Panc1 (cell line): ENCODE results near the gene RABGAP1L. TPM values are rescaled to one million over a fixed set of nuclear protein-coding genes. Genes with fewer than 3 reads are reported as not detected.

Experiments used
- ATAC-seq: fragments of 200-7000 bp; cut with Tn5 transposase; 2 replicates; pipeline ENCODE4 v1.9.1; 2020; ENCODE audit warnings: mild to moderate bottlenecking, moderate library complexity
- BruUV-seq: library from RNA; stranded (reverse); fragments of 400-500 nt; replicated peaks from 2 replicates; lab custom pipeline; 2021; lab: Mats Ljungman, UMichigan
- CTCF ChIA-PET: fragments of 300-600 bp; sonication (Branson Sonifier 250); formaldehyde crosslinking; loops from one replicate; lab custom pipeline; 2022; ENCODE audit warnings: antibody characterized with exemption; lab: Charles Lee
- POLR2A ChIA-PET: fragments of 300-600 bp; sonication (Branson Sonifier 250); formaldehyde crosslinking; loops from one replicate; lab custom pipeline; 2022; ENCODE audit warnings: antibody characterized with exemption; lab: Charles Lee
- DNase-seq: peaks from one replicate; pipeline ENCODE4 v3.0.0-alpha.2; 2010; ENCODE audit warnings: low read depth, low spot score
- H3K27ac ChIP-seq: 2 replicates; pipeline ENCODE4 v1.5.1; 2011; ENCODE audit warnings: mild to moderate bottlenecking, low read length, inconsistent platforms
- H3K27me3 ChIP-seq: fragments of 200-500 bp; sonication (Bioruptor generic); 2 replicates; pipeline ENCODE4 v1.6.0; 2014; ENCODE audit warnings: low read length, inconsistent platforms; ENCODE audit not compliant: control insufficient read depth, insufficient read depth
- H3K36me3 ChIP-seq: fragments of 200-500 bp; sonication (Bioruptor generic); 2 replicates; pipeline ENCODE4 v1.5.1; 2014; ENCODE audit warnings: inconsistent platforms, mild to moderate bottlenecking, low read length, moderate library complexity; ENCODE audit not compliant: control insufficient read depth, insufficient read depth
- H3K4me1 ChIP-seq: 2 replicates; pipeline ENCODE4 v1.5.1; 2011; ENCODE audit warnings: inconsistent platforms, mild to moderate bottlenecking, low read length, moderate library complexity; ENCODE audit not compliant: control insufficient read depth, insufficient read depth
- H3K4me3 ChIP-seq, 2 experiments: 2 replicates each; pipeline ENCODE4 v1.5.1; 2011 to 2012; ENCODE audit warnings: low read depth in 2 of 2, low read length in 2 of 2, mild to moderate bottlenecking in 2 of 2, inconsistent platforms in 1 of 2, moderate library complexity in 1 of 2
- H3K9me3 ChIP-seq: fragments of 200-500 bp; sonication (Bioruptor generic); 2 replicates; pipeline ENCODE4 v1.5.1; 2014; ENCODE audit warnings: low read depth, mild to moderate bottlenecking, inconsistent platforms, low read length, moderate library complexity; ENCODE audit not compliant: control insufficient read depth, insufficient read depth
- CTCF ChIP-seq: fragments of 450-650 bp; IDR thresholded peaks from 2 replicates; pipeline ENCODE4 v1.5.1; 2017; ENCODE audit warnings: mild to moderate bottlenecking
- POLR2AphosphoS5 ChIP-seq: IDR thresholded peaks from 2 replicates; pipeline ENCODE4 v1.6.1; 2012; ENCODE audit warnings: mild to moderate bottlenecking, low read depth, low read length, moderate library complexity
- REST ChIP-seq, 2 experiments: IDR thresholded peaks; 2 replicates each; pipeline ENCODE4 v1.6.1; 2011 to 2012; ENCODE audit warnings: low read depth in 2 of 2, control low read depth in 1 of 2, low read length in 1 of 2, mild to moderate bottlenecking in 1 of 2, moderate library complexity in 1 of 2; ENCODE audit not compliant: insufficient read depth in 1 of 2
- SIN3A ChIP-seq: IDR thresholded peaks from 2 replicates; pipeline ENCODE4 v1.6.1; 2012; ENCODE audit warnings: low read depth, mild to moderate bottlenecking, low read length, moderate library complexity, borderline replicate concordance; ENCODE audit not compliant: insufficient read depth
- TCF7L2 ChIP-seq: IDR thresholded peaks from 2 replicates; pipeline ENCODE4 v1.6.1; 2011; ENCODE audit warnings: mild to moderate bottlenecking, low read depth, low read length, inconsistent platforms
- in situ Hi-C: cut with HindIII; loops from 2 replicates; pipeline ENCODE4 v1.10.0; 2016; ENCODE audit warnings: low sequenced_read_pairs, low pct_unique_long_range_greater_than_20kb
- intact Hi-C: fragments of 100-400 bp; cut with micrococcal nuclease; formaldehyde crosslinking; loops from one replicate; pipeline ENCODE4 v1.10.0; 2022; ENCODE audit not compliant: unreplicated experiment
- total RNA-seq: library from RNA; stranded (reverse); gene quantifications from one replicate; pipeline ENCODE4 v1.2.1, GENCODE V29; 2021; ENCODE audit not compliant: unreplicated experiment

RABGAP1L gene
- total RNA-seq, 1 experiment from 2014 or later, result 37.0 TPM

GRCh38 chr1:174696026-174696821 is 536.9 kb downstream of the RABGAP1L start:
- Histone ChIP-seq H3K27me3 (no peaks in the 10 kb centered on the region), H3K36me3 (no peaks in the 10 kb centered on the region), H3K4me3 (no peak overlapping the region), H3K4me1 (no peaks in the 10 kb centered on the region), H3K9me3 (no peaks in the 10 kb centered on the region), H3K27ac (no peak overlapping the region)
- TF ChIP-seq POLR2AphosphoS5 (no peak), TCF7L2 (no peak), REST (IDR thresholded peaks at IDR 0.05; ENCODE audit: insufficient read depth in 1 of 2, low read depth in 2 of 2, low read length in 1 of 2) (no peak), CTCF (no peak), SIN3A (no peak)
- ATAC-seq, result no peak
- BruUV-seq, result no TSS peak
- ChIA-PET POLR2A (no interaction called here), CTCF (no interaction called here)
- no peak for DNase-seq
- in situ Hi-C loops, result no loop called here
- intact Hi-C loops, result no loop called here

GRCh38 chr1:174700314-174700713 is 541.0 kb downstream of the RABGAP1L start:
- in situ Hi-C loops (no loop called here), intact Hi-C loops (no loop called here)
- BruUV-seq, result no TSS peak
- DNase-seq (no peak), ATAC-seq (no peak)
- ChIA-PET CTCF (no interaction called here), POLR2A (interaction anchor here (0.6 kb wide), 1 partner anchor 243 kb away, joined by 8 read pairs; no protein-coding TSS in a partner anchor)
- no peaks in the 10 kb centered on the region for H3K27me3 ChIP-seq
- H3K4me3 ChIP-seq, result no peak overlapping the region
- H3K4me1 ChIP-seq, result no peaks in the 10 kb centered on the region
- no peaks in the 10 kb centered on the region for H3K9me3 ChIP-seq
- no peak for TF ChIP-seq SIN3A
- TF ChIP-seq CTCF, result no peak
- no peak for TF ChIP-seq POLR2AphosphoS5
- TF ChIP-seq REST (IDR thresholded peaks at IDR 0.05; ENCODE audit: insufficient read depth in 1 of 2, low read depth in 2 of 2, low read length in 1 of 2), result no peak
- no peak for TF ChIP-seq TCF7L2
- H3K27ac ChIP-seq, result no peak overlapping the region
- H3K36me3 ChIP-seq, result no peaks in the 10 kb centered on the region
